Uterus (tissue), 4 donors: ENCODE measurements around the gene RAD51D. TPM values are rescaled to one million over a fixed set of nuclear protein-coding genes. Genes with fewer than 3 reads are reported as not detected.

Source experiments
- DNase-seq, 2 donors: peaks; one replicate each; pipeline ENCODE4 v3.0.0-alpha.2; 2019 to 2020
- H3K27ac ChIP-seq, 2 donors: fragments of 200-600 bp; sonication (generic); 1 replicate in 1 of 2; 2 replicates in 1 of 2; pipeline ENCODE4 v1.5.1; 2016 to 2018
- H3K27me3 ChIP-seq, 2 donors: fragments of 200-600 bp; sonication (generic); one replicate each; pipeline ENCODE4 v1.5.1; 2018 to 2019; ENCODE audit warnings: control low read depth in 1 of 2
- H3K36me3 ChIP-seq, 2 donors: fragments of 200-600 bp; sonication (generic); one replicate each; pipeline ENCODE4 v1.5.1; 2019; ENCODE audit warnings: control low read depth in 1 of 2
- H3K4me1 ChIP-seq, 2 donors: fragments of 200-600 bp; sonication (generic); one replicate each; pipeline ENCODE4 v1.5.1; 2018 to 2019; ENCODE audit warnings: control low read depth in 1 of 2
- H3K4me3 ChIP-seq, 2 donors: fragments of 200-600 bp; sonication (generic); 1 replicate in 1 of 2; 2 replicates in 1 of 2; pipeline ENCODE4 v1.5.1; 2018 to 2019; ENCODE audit warnings: mild to moderate bottlenecking in 1 of 2
- H3K9me3 ChIP-seq, 2 donors: fragments of 200-600 bp; sonication (generic); one replicate each; pipeline ENCODE4 v1.5.1; 2019; ENCODE audit warnings: control low read depth in 1 of 2
- POLR2A ChIP-seq, 2 donors: fragments of 450-650 bp; IDR thresholded peaks; one replicate each; pipeline ENCODE4 v1.6.1; 2016; ENCODE audit warnings: antibody characterized with exemption in 2 of 2, mild to moderate bottlenecking in 1 of 2, moderate library complexity in 1 of 2
- intact Hi-C: fragments of 100-400 bp; cut with DNase I; formaldehyde crosslinking; loops from one replicate; pipeline ENCODE4 v1.15.1; 2023; ENCODE audit warnings: low total_unique reads
- small RNA-seq: library from RNA; depleted of rRNA; stranded (forward); fragments of <200 nt; gene quantifications from one replicate; pipeline ENCODE3, GENCODE V24; 2016
- total RNA-seq, 4 donors: library from RNA; depleted of rRNA in 3 of 4; stranded (reverse); fragments of >200 nt in 3 of 4; gene quantifications; one replicate each; pipeline versions ENCODE4 v1.1.0 to v1.2.4, GENCODE V29; 2014 to 2023
- TF ChIP-seq, protein P1 (sequence below), 4 experiments: fragments of 200-600 bp in 2 of 4; fragments of 450-650 bp in 2 of 4; sonication (generic) in 2 of 4; IDR thresholded peaks; one replicate each; pipeline ENCODE4 v1.5.1; 2016 to 2019; ENCODE audit warnings: antibody characterized with exemption in 4 of 4, mild to moderate bottlenecking in 2 of 4, moderate library complexity in 1 of 4
- donor health status: DM: yes; HTN: yes; CAD: no.

The RAD51D gene
- total RNA-seq, 4 donors from 2014 or later, result 0.29 to 17.4 (median 7.6) TPM

DNA sequence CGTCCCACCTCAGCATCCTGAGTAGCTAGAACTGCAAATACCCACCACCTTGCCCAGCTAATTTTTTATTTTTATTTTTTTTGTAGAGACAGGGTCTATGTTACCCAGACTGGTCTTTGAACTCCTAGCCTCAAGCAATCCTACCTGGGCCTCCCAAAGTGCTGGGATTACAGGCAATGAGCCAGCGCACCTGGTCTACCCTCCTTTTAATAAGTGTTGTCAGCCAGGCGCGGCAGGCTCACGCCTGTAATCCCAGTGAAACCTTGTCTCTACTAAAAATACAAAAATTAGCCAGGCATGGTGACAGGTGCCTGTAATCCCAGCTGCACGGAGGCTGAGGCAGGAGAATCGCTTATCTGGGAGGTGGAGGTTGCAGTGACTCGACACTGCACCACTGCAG, 75.5 kb downstream of the RAD51D start:
- no peak overlapping the region for H3K4me3 ChIP-seq
- H3K27ac ChIP-seq, result no peak overlapping the region
- intact Hi-C loops, result no loop called here
- H3K4me1 ChIP-seq, result no peaks in the 10 kb centered on the region
- TF ChIP-seq, protein P1, sequence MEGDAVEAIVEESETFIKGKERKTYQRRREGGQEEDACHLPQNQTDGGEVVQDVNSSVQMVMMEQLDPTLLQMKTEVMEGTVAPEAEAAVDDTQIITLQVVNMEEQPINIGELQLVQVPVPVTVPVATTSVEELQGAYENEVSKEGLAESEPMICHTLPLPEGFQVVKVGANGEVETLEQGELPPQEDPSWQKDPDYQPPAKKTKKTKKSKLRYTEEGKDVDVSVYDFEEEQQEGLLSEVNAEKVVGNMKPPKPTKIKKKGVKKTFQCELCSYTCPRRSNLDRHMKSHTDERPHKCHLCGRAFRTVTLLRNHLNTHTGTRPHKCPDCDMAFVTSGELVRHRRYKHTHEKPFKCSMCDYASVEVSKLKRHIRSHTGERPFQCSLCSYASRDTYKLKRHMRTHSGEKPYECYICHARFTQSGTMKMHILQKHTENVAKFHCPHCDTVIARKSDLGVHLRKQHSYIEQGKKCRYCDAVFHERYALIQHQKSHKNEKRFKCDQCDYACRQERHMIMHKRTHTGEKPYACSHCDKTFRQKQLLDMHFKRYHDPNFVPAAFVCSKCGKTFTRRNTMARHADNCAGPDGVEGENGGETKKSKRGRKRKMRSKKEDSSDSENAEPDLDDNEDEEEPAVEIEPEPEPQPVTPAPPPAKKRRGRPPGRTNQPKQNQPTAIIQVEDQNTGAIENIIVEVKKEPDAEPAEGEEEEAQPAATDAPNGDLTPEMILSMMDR (IDR thresholded peaks at IDR 0.05), result no peak
- TF ChIP-seq POLR2A (IDR thresholded peaks at IDR 0.05), result no peak
- no peak for DNase-seq
- H3K27me3 ChIP-seq, result no peaks in the 10 kb centered on the region
- no peaks in the 10 kb centered on the region for H3K36me3 ChIP-seq
- no peaks in the 10 kb centered on the region for H3K9me3 ChIP-seq

Small RNA genes lying within 50 kb of the gene (small RNA-seq; reads per million reads assigned to genes)
- not detected for gene AC004223.1
- not detected for gene RNU6-840P

Other genes with a start within 250 kb of the RAD51D start
- 1 to 10 TPM in 3 of 4 donors, under 1 TPM in 1; 0.77 to 9.3 (median 7.1) TPM for gene CCT6B, start 158.4 kb downstream of the RAD51D start, total RNA-seq
- gene ZNF830, start 158.3 kb downstream of the RAD51D start, total RNA-seq, result 10 to 100 TPM in 3 of 4 donors, 1 to 10 TPM in 1; 1.5 to 19.5 (median 16.1) TPM
- gene LIG3, start 139.3 kb downstream of the RAD51D start, total RNA-seq, result 100 to 1,000 TPM in 1 of 4 donors, 10 to 100 TPM in 3; 11.5 to 108 (median 57.0) TPM
- 10 to 100 TPM; 11.5 to 38.5 (median 14.6) TPM for gene RFFL, start 56.2 kb downstream of the RAD51D start, total RNA-seq
- gene FNDC8, start 1.8 kb upstream of the RAD51D start, total RNA-seq, result not detected
- gene NLE1, start 22.4 kb upstream of the RAD51D start, total RNA-seq, result 10 to 100 TPM in 3 of 4 donors, 1 to 10 TPM in 1; 3.6 to 30.0 (median 19.7) TPM
- gene UNC45B, start 28.0 kb upstream of the RAD51D start, total RNA-seq, result under 1 TPM in 2 of 4 donors, not detected in 2; 0.21 to 0.55 TPM
- not detected for gene SLC35G3, start 74.5 kb upstream of the RAD51D start, total RNA-seq
- gene SLFN5, start 123.2 kb upstream of the RAD51D start, total RNA-seq, result 10 to 100 TPM; 13.8 to 51.5 (median 32.2) TPM